ENCODE measurements around the gene WASHC3.

WASHC3 gene

GRCh38 chr12:102069707-102070106 lies 7.9 kb upstream of the WASHC3 start:
- H3K79me2 ChIP-seq (ENCODE audit: insufficient read depth, low read length), result no peaks in the 10 kb centered on the region
- H3K4me1 ChIP-seq (ENCODE audit: insufficient read depth, low read length), result no peaks in the 10 kb centered on the region

GRCh38 chr12:102067574-102068258 lies 5.9 kb upstream of the WASHC3 start:
- H2AFZ ChIP-seq (ENCODE audit: low read depth, low read length), result no peak overlapping the region
- H3K36me3 ChIP-seq (ENCODE audit: insufficient read depth, low read length), result no peaks in the 10 kb centered on the region
- no peaks in the 10 kb centered on the region for H3K4me1 ChIP-seq (ENCODE audit: insufficient read depth, low read length)
- ATAC-seq (ENCODE audit: insufficient read depth, low read depth), result no peak
- TF ChIP-seq CTCF (IDR thresholded peaks at IDR 0.05; ENCODE audit: borderline replicate concordance, extremely low read depth, low read length, poor library complexity, severe bottlenecking) (no peak), EZH2 (IDR thresholded peaks at IDR 0.05; ENCODE audit: borderline replicate concordance, low read depth, low read length, severe bottlenecking) (no peak)
- no peak overlapping the region for H3K27ac ChIP-seq (ENCODE audit: low read length)
- H3K27me3 ChIP-seq (ENCODE audit: insufficient read depth, low read length, poor library complexity), result no peaks in the 10 kb centered on the region
- no peak overlapping the region for H3K9ac ChIP-seq (ENCODE audit: low read depth, low read length)
- no peaks in the 10 kb centered on the region for H3K9me3 ChIP-seq (ENCODE audit: insufficient read depth, low read length, severe bottlenecking)
- DNase-seq, result no peak
- no peak overlapping the region for H3K4me3 ChIP-seq (ENCODE audit: low read depth in 1 of 2, low read length in 2 of 2)
- no peaks in the 10 kb centered on the region for H3K79me2 ChIP-seq (ENCODE audit: insufficient read depth, low read length)
- no peaks in the 10 kb centered on the region for H4K20me1 ChIP-seq (ENCODE audit: insufficient read depth, low read length)
- H3K4me2 ChIP-seq (ENCODE audit: insufficient read depth, low read length), result no peak overlapping the region

More at GRCh38 chr12:102069707-102070106, 7.9 kb upstream of the WASHC3 start:
- Histone ChIP-seq H2AFZ (ENCODE audit: low read depth, low read length) (no peak overlapping the region), H3K27ac (ENCODE audit: low read length) (no peak overlapping the region), H3K9me3 (ENCODE audit: insufficient read depth, low read length, severe bottlenecking) (no peaks in the 10 kb centered on the region), H4K20me1 (ENCODE audit: insufficient read depth, low read length) (no peaks in the 10 kb centered on the region), H3K9ac (ENCODE audit: low read depth, low read length) (no peak overlapping the region), H3K4me2 (ENCODE audit: insufficient read depth, low read length) (no peak overlapping the region), H3K27me3 (ENCODE audit: insufficient read depth, low read length, poor library complexity) (no peaks in the 10 kb centered on the region), H3K4me3 (ENCODE audit: low read depth in 1 of 2, low read length in 2 of 2) (no peak overlapping the region), H3K36me3 (ENCODE audit: insufficient read depth, low read length) (peaks cover 15% of the 10 kb centered on the region; the same call in 1 of the 2 replicates)
- TF ChIP-seq EZH2 (IDR thresholded peaks at IDR 0.05; ENCODE audit: borderline replicate concordance, low read depth, low read length, severe bottlenecking) (no peak), CTCF (IDR thresholded peaks at IDR 0.05; ENCODE audit: borderline replicate concordance, extremely low read depth, low read length, poor library complexity, severe bottlenecking) (no peak)
- ATAC-seq (ENCODE audit: insufficient read depth, low read depth), result no peak
- no peak for DNase-seq

GRCh38 chr12:102064476-102064875 lies 2.7 kb upstream of the WASHC3 start:
- Histone ChIP-seq H3K9me3 (ENCODE audit: insufficient read depth, low read length, severe bottlenecking) (no peaks in the 10 kb centered on the region), H3K4me1 (ENCODE audit: insufficient read depth, low read length) (peaks cover 20% of the 10 kb centered on the region), H3K27ac (ENCODE audit: low read length) (no peak overlapping the region), H2AFZ (ENCODE audit: low read depth, low read length) (no peak overlapping the region), H3K27me3 (ENCODE audit: insufficient read depth, low read length, poor library complexity) (no peaks in the 10 kb centered on the region), H3K4me3 (ENCODE audit: low read depth in 1 of 2, low read length in 2 of 2) (no peak overlapping the region), H3K36me3 (ENCODE audit: insufficient read depth, low read length) (no peaks in the 10 kb centered on the region; the same call in 1 of the 2 replicates), H3K79me2 (ENCODE audit: insufficient read depth, low read length) (peaks cover 9% of the 10 kb centered on the region), H4K20me1 (ENCODE audit: insufficient read depth, low read length) (no peaks in the 10 kb centered on the region), H3K9ac (ENCODE audit: low read depth, low read length) (no peak overlapping the region), H3K4me2 (ENCODE audit: insufficient read depth, low read length) (no peak overlapping the region)
- DNase-seq (no peak), ATAC-seq (ENCODE audit: insufficient read depth, low read depth) (no peak)
- TF ChIP-seq CTCF (IDR thresholded peaks at IDR 0.05; ENCODE audit: borderline replicate concordance, extremely low read depth, low read length, poor library complexity, severe bottlenecking) (no peak), EZH2 (IDR thresholded peaks at IDR 0.05; ENCODE audit: borderline replicate concordance, low read depth, low read length, severe bottlenecking) (no peak)

All from DND-41 (cell line).